Stomach (tissue), 4 donors: ENCODE data around the gene NARS2.

ENCODE experiments used
- CTCF ChIP-seq, 7 experiments: fragments of 450-650 bp in 4 of 7; fragments of 200-600 bp in 3 of 7; sonication (generic) in 3 of 7; IDR thresholded peaks; one replicate each; pipeline ENCODE4 v1.5.1; 2016 to 2019; ENCODE audit warnings: antibody characterized with exemption in 7 of 7, control low read depth in 2 of 7, mild to moderate bottlenecking in 1 of 7
- EP300 ChIP-seq: sonication (generic); formaldehyde crosslinking; IDR thresholded peaks from one replicate; pipeline ENCODE4 v1.6.1; 2017; ENCODE audit warnings: antibody characterized with exemption
- POLR2AphosphoS5 ChIP-seq, 3 donors: sonication (generic); formaldehyde crosslinking; IDR thresholded peaks; one replicate each; pipeline ENCODE4 v1.6.1; 2016; ENCODE audit warnings: antibody characterized with exemption in 3 of 3

GRCh38 chr11:78392854-78393253, 181.8 kb downstream of the NARS2 start:
- TF ChIP-seq CTCF (IDR thresholded peaks at IDR 0.05): no peak
- TF ChIP-seq POLR2AphosphoS5 (IDR thresholded peaks at IDR 0.05): no peak
- no peak for TF ChIP-seq EP300
